Neural cell (in vitro differentiated cells): ENCODE results near the gene RPS6KA5. TPM values are rescaled to one million over a fixed set of nuclear protein-coding genes. Genes with fewer than 3 reads are reported as not detected.

Experiments
- H2AFZ ChIP-seq: fragments of 200-600, 300-800 bp; sonication (generic), shearing (Covaris generic); 2 replicates; pipeline ENCODE4 v1.6.0; 2014; ENCODE audit warnings: low read depth, mild to moderate bottlenecking, antibody characterized with exemption, low read length, moderate library complexity
- H3F3A ChIP-seq: fragments of 200-600 bp; shearing (Covaris generic); 2 replicates; pipeline ENCODE4 v1.6.1; 2016; ENCODE audit warnings: mild to moderate bottlenecking, moderate library complexity, mixed read lengths, antibody characterized with exemption, low read length; ENCODE audit not compliant: insufficient read depth, poor library complexity, severe bottlenecking
- H3K27ac ChIP-seq: fragments of 200-600, 300-800 bp; sonication (generic), shearing (Covaris generic); 2 replicates; pipeline ENCODE4 v1.5.1; 2014; ENCODE audit warnings: mild to moderate bottlenecking, low read length, moderate library complexity
- H3K27me3 ChIP-seq: fragments of 300-800, 200-600 bp; sonication (generic), shearing (Covaris generic); 2 replicates; pipeline ENCODE4 v1.6.0; 2014; ENCODE audit warnings: mild to moderate bottlenecking, low read depth, low read length, moderate library complexity; ENCODE audit not compliant: insufficient read depth
- H3K36me3 ChIP-seq: fragments of 300-800, 200-600 bp; sonication (generic), shearing (Covaris generic); 2 replicates; pipeline ENCODE4 v1.5.1; 2014; ENCODE audit warnings: mild to moderate bottlenecking, antibody characterized with exemption, low read length, moderate library complexity; ENCODE audit not compliant: insufficient read depth
- H3K4me2 ChIP-seq: fragments of 300-800, 200-600 bp; sonication (generic), shearing (Covaris generic); 2 replicates; pipeline ENCODE4 v1.6.0; 2014; ENCODE audit warnings: mild to moderate bottlenecking, low read length
- H3K4me3 ChIP-seq: fragments of 300-800, 200-600 bp; sonication (generic), shearing (Covaris generic); 2 replicates; pipeline ENCODE4 v1.5.1; 2014; ENCODE audit warnings: mild to moderate bottlenecking, low read length, moderate library complexity
- H3K79me2 ChIP-seq: fragments of 200-600 bp; shearing (Covaris generic); replicated peaks from 2 replicates; pipeline ENCODE4 v1.6.0; 2014; ENCODE audit warnings: mild to moderate bottlenecking, low read length, moderate library complexity; ENCODE audit not compliant: insufficient read depth
- H3K9ac ChIP-seq: fragments of 300-800, 200-600 bp; sonication (generic), shearing (Covaris generic); 2 replicates; pipeline ENCODE4 v1.6.1; 2016; ENCODE audit warnings: mild to moderate bottlenecking, low read length, mixed read lengths
- H3K9me2 ChIP-seq: fragments of 200-600 bp; shearing (Covaris generic); 2 replicates; pipeline ENCODE4 v1.6.1; 2016; ENCODE audit warnings: mild to moderate bottlenecking, low read length, mixed read lengths; ENCODE audit not compliant: insufficient read depth
- H3K9me3 ChIP-seq: fragments of 200-600, 300-800 bp; sonication (generic), shearing (Covaris generic); 2 replicates; pipeline ENCODE4 v1.6.1; 2016; ENCODE audit warnings: mild to moderate bottlenecking, mixed run types, low read length, moderate library complexity, mixed read lengths
- H4K20me1 ChIP-seq: fragments of 200-600 bp; shearing (Covaris generic); 2 replicates; pipeline ENCODE4 v1.6.1; 2016; ENCODE audit warnings: mild to moderate bottlenecking, mixed run types; ENCODE audit not compliant: insufficient read depth
- CTCF ChIP-seq: fragments of 450-650 bp; IDR thresholded peaks from 2 replicates; pipeline ENCODE4 v1.5.1; 2014; ENCODE audit warnings: antibody characterized with exemption, mild to moderate bottlenecking, moderate library complexity; ENCODE audit not compliant: poor library complexity, severe bottlenecking
- EP300 ChIP-seq: fragments of 450-650 bp; conservative IDR thresholded peaks from 2 replicates; pipeline ENCODE4 v1.6.1; 2014; ENCODE audit warnings: antibody characterized with exemption, mild to moderate bottlenecking, moderate library complexity; ENCODE audit not compliant: poor library complexity, severe bottlenecking
- EZH2 ChIP-seq: fragments of 200-600, 300-800 bp; shearing (Covaris generic), sonication (generic); IDR thresholded peaks from 2 replicates; pipeline ENCODE4 v1.6.1; 2014; ENCODE audit warnings: antibody characterized with exemption, low read length, borderline replicate concordance, mild to moderate bottlenecking; ENCODE audit not compliant: insufficient read depth, poor library complexity, severe bottlenecking
- MXI1 ChIP-seq: fragments of 450-650 bp; conservative IDR thresholded peaks from 2 replicates; pipeline ENCODE4 v1.6.1; 2014; ENCODE audit warnings: antibody characterized with exemption, mild to moderate bottlenecking; ENCODE audit not compliant: poor library complexity, severe bottlenecking
- POLR2AphosphoS5 ChIP-seq: IDR thresholded peaks from 2 replicates; pipeline ENCODE4 v1.6.1; 2012
- RAD21 ChIP-seq: fragments of 450-650 bp; conservative IDR thresholded peaks from 2 replicates; pipeline ENCODE4 v1.6.1; 2014; ENCODE audit warnings: antibody characterized with exemption, mild to moderate bottlenecking, moderate library complexity
- REST ChIP-seq: IDR thresholded peaks from 2 replicates; pipeline ENCODE4 v1.6.1; 2012; ENCODE audit warnings: borderline replicate concordance
- SMC3 ChIP-seq: fragments of 450-650 bp; conservative IDR thresholded peaks from 2 replicates; pipeline ENCODE4 v1.6.1; 2014; ENCODE audit warnings: antibody characterized with exemption, mild to moderate bottlenecking, moderate library complexity; ENCODE audit not compliant: poor library complexity
- TAF1 ChIP-seq: IDR thresholded peaks from 2 replicates; pipeline ENCODE4 v1.6.1; 2012; ENCODE audit warnings: low read depth
- polyA plus RNA-seq: library from polyadenylated mRNA; depleted of rRNA; stranded (reverse); fragments of >200 nt; gene quantifications from 2 replicates; pipeline ENCODE4 v1.2.3, GENCODE V29; 2014

The RPS6KA5 gene
- polyA plus RNA-seq, 1 donor from 2014 or later: 6.3 TPM

- H3K9me3 ChIP-seq: no peaks in the 10 kb centered on the region
- no peaks in the 10 kb centered on the region for H3F3A ChIP-seq
- H3K4me2 ChIP-seq: no peak overlapping the region
- H3K36me3 ChIP-seq: no peaks in the 10 kb centered on the region
- no peak overlapping the region for H3K4me3 ChIP-seq
- no peak for TF ChIP-seq RAD21
- no peak overlapping the region for H2AFZ ChIP-seq
- no peak overlapping the region for H3K9ac ChIP-seq
- no peak overlapping the region for H3K27ac ChIP-seq
- H3K27me3 ChIP-seq: no peaks in the 10 kb centered on the region
- H3K79me2 ChIP-seq: no peaks in the 10 kb centered on the region
- no peaks in the 10 kb centered on the region for H3K9me2 ChIP-seq
- H4K20me1 ChIP-seq: no peaks in the 10 kb centered on the region
Observed at GRCh38 chr14:90897022-90897421, 163.4 kb downstream of the RPS6KA5 start.

GRCh38 chr14:90894241-90894640 is 166.2 kb downstream of the RPS6KA5 start:
- H3F3A ChIP-seq: no peaks in the 10 kb centered on the region
- H3K4me3 ChIP-seq: no peak overlapping the region
- no peak overlapping the region for H2AFZ ChIP-seq
- H3K79me2 ChIP-seq: no peaks in the 10 kb centered on the region
- H3K27me3 ChIP-seq: no peaks in the 10 kb centered on the region
- H3K9ac ChIP-seq: no peak overlapping the region
- H3K36me3 ChIP-seq: no peaks in the 10 kb centered on the region
- no peak for TF ChIP-seq TAF1
- TF ChIP-seq CTCF: no peak
- no peak for TF ChIP-seq REST
- no peak for TF ChIP-seq EP300
- no peak for TF ChIP-seq MXI1
- TF ChIP-seq SMC3: no peak
- no peak for TF ChIP-seq EZH2
- TF ChIP-seq POLR2AphosphoS5: no peak
- TF ChIP-seq RAD21: no peak
- H3K9me2 ChIP-seq: no peaks in the 10 kb centered on the region
- H3K27ac ChIP-seq: no peak overlapping the region
- H3K9me3 ChIP-seq: no peaks in the 10 kb centered on the region
- no peak overlapping the region for H3K4me2 ChIP-seq
- no peaks in the 10 kb centered on the region for H4K20me1 ChIP-seq

GRCh38 chr14:90893510-90893909 is 166.9 kb downstream of the RPS6KA5 start:
- H3F3A ChIP-seq: no peaks in the 10 kb centered on the region
- no peak overlapping the region for H3K4me3 ChIP-seq
- H3K27ac ChIP-seq: no peak overlapping the region
- H2AFZ ChIP-seq: no peak overlapping the region
- H4K20me1 ChIP-seq: no peaks in the 10 kb centered on the region
- no peaks in the 10 kb centered on the region for H3K9me3 ChIP-seq
- H3K4me2 ChIP-seq: no peak overlapping the region
- no peaks in the 10 kb centered on the region for H3K9me2 ChIP-seq
- H3K36me3 ChIP-seq: no peaks in the 10 kb centered on the region
- no peaks in the 10 kb centered on the region for H3K27me3 ChIP-seq
- H3K79me2 ChIP-seq: no peaks in the 10 kb centered on the region
- TF ChIP-seq REST (no peak), EZH2 (no peak), MXI1 (no peak), CTCF (no peak), TAF1 (no peak), POLR2AphosphoS5 (no peak), SMC3 (no peak), EP300 (no peak), RAD21 (no peak)
- H3K9ac ChIP-seq: no peak overlapping the region
